ENCODE results near the gene RELCH. TPM values are rescaled to one million over a fixed set of nuclear protein-coding genes. Genes with fewer than 3 reads are reported as not detected.

Gene RELCH
- total and polyA plus RNA-seq, 2 of the 13 experiments (the other 11 are each of a cell fraction or from before 2014, with no cell fraction given): 5.6 to 31.7 TPM

DNA sequence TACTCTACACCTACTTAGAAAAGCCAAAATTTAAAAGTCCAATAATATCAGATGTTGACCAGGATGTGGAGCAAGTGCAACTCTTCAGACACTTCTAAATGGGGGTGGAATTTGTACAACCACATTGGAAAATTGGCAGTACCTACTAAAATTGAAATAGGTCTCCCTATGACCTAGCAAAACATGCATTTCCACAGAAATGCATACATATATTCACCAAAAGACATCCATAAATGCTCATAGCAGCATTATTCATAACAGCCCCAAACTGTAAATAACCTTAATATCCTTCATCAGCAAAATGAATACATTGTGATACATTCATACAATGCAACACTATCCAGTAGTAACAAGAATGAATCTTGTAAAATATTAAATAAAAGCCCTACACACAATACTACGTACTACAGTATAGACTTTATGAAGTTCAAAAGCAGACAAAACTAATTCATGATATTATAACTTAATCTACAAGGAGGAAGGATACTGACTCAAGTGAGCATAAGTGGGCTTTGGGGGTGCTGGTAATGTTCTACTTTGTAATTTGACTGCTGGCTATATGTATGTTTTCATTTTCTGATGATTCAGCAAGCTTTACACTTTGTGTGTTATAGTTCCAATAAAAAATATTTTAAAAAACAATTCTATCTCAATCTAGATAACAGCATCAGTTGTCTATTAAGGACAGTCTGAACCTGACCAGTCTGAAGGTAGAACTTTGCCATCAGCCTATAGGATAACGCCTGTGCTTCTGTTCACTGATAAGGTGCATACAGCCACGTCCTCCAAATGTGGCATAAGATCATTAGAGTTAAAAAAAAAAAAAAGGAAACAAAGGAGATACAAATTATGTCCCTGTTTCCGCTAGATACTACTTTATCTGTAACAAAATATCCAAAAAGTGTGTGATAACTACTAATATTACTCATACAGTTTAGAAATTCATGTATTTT lies 131.4 kb downstream of the RELCH start:
- Histone ChIP-seq H3K27ac (ENCODE audit: extremely low read length, insufficient read depth, low read length) (no peak overlapping the region), H3K4me1 (ENCODE audit: insufficient read depth, low read length) (peaks cover 14% of the 10 kb centered on the region), H3K27me3 (ENCODE audit: control insufficient read depth in 1 of 2, insufficient read depth in 2 of 2, low read length in 2 of 2) (no peaks in the 10 kb centered on the region; a peak in 1 of 5 replicates), H2AFZ (ENCODE audit: low read length) (no peak overlapping the region), H3K79me2 (ENCODE audit: insufficient read depth, low read length) (no peaks in the 10 kb centered on the region), H4K20me1 (ENCODE audit: insufficient read depth, low read length) (no peaks in the 10 kb centered on the region), H3K4me2 (ENCODE audit: low read depth, low read length) (no peak overlapping the region), H3K9me3 (ENCODE audit: low read length) (no peaks in the 10 kb centered on the region), H3K9ac (ENCODE audit: insufficient read depth, low read depth, low read length) (no peak overlapping the region), H3K36me3 (replicated peaks in 1 of 2; ENCODE audit: control insufficient read depth in 1 of 2, insufficient read depth in 2 of 2, low read length in 2 of 2) (no peaks in the 10 kb centered on the region), H3K4me3 (replicated peaks in 1 of 3; ENCODE audit: insufficient read depth in 1 of 3, low read depth in 2 of 3, low read length in 3 of 3) (no peak overlapping the region)
- no TSS peak for BruUV-seq (replicated peaks)
- TF ChIP-seq MAFK (conservative IDR thresholded peaks at IDR 0.05 in 1 of 2, IDR thresholded peaks at IDR 0.05 in 1 of 2; ENCODE audit: low read length in 2 of 2) (peak; percentile 68 to 84), MAFF (IDR thresholded peaks at IDR 0.05; ENCODE audit: low read depth, low read length) (peak; percentile 52; the same call in 1 of the 2 replicates), TGIF2 (CRISPR knock-in tag; IDR thresholded peaks at IDR 0.05) (no peak), STAG1 (CRISPR knock-in tag; IDR thresholded peaks at IDR 0.05) (no peak), TBX2 (CRISPR knock-in tag; IDR thresholded peaks at IDR 0.05; ENCODE audit: borderline replicate concordance) (no peak)
- TF ChIP-seq, protein P1, sequence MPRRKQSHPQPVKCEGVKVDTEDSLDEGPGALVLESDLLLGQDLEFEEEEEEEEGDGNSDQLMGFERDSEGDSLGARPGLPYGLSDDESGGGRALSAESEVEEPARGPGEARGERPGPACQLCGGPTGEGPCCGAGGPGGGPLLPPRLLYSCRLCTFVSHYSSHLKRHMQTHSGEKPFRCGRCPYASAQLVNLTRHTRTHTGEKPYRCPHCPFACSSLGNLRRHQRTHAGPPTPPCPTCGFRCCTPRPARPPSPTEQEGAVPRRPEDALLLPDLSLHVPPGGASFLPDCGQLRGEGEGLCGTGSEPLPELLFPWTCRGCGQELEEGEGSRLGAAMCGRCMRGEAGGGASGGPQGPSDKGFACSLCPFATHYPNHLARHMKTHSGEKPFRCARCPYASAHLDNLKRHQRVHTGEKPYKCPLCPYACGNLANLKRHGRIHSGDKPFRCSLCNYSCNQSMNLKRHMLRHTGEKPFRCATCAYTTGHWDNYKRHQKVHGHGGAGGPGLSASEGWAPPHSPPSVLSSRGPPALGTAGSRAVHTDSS (CRISPR knock-in tag; conservative IDR thresholded peaks at IDR 0.05): no peak
- TF ChIP-seq, protein P2, sequence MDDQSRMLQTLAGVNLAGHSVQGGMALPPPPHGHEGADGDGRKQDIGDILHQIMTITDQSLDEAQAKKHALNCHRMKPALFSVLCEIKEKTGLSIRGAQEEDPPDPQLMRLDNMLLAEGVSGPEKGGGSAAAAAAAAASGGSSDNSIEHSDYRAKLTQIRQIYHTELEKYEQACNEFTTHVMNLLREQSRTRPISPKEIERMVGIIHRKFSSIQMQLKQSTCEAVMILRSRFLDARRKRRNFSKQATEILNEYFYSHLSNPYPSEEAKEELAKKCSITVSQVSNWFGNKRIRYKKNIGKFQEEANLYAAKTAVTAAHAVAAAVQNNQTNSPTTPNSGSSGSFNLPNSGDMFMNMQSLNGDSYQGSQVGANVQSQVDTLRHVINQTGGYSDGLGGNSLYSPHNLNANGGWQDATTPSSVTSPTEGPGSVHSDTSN (CRISPR knock-in tag; IDR thresholded peaks at IDR 0.05; ENCODE audit: borderline replicate concordance): no peak
- DNase-seq (ENCODE audit: low spot score) (no peak), ATAC-seq (no peak), FAIRE-seq (no peak)
- WGBS (ENCODE audit: low lambda C conversion rate): 59% methylated on average over 4 of the region's 4 CpGs
- in situ Hi-C loops (cut with HindIII; ENCODE audit: extremely low pct_ligation_motif_present, low pct_unique_long_range_greater_than_20kb) (no loop called here), intact Hi-C loops (cut with micrococcal nuclease; ENCODE audit: unreplicated experiment) (no loop called here)
- ChIA-PET CTCF (ENCODE audit: low intra/inter-chr PET ratio, low total read pairs) (no interaction called here), POLR2A (no interaction called here)
